NOMO-1 treated with dmso at 0.1 percent for 144 hours (cell line): ENCODE measurements around the gene TMEM229B.

ENCODE experiments used
- DNase-seq: peaks from one replicate; lab custom pipeline; 2025; ENCODE audit not compliant: unreplicated experiment; lab: John Stamatoyannopoulos, UW

The TMEM229B gene

GRCh38 chr14:67487937-67488893 lies at the start of gene TMEM229B:
Gene TMEM229B (minus strand): TSS chr14:67488721. CDS start chr14:67473923, 14,798 bp downstream.
- peak; percentile 80 for DNase-seq

GRCh38 chr14:67537736-67538135 lies 49.2 kb upstream of the TMEM229B start:
- no peak for DNase-seq

- no peak for DNase-seq
These were observed 47.6 kb upstream of the TMEM229B start for GRCh38 chr14:67536087-67536486.

GRCh38 chr14:67533754-67534085 lies 45.2 kb upstream of the TMEM229B start:
- DNase-seq: no peak

- peak; percentile 23 for DNase-seq
These were observed 44.7 kb upstream of the TMEM229B start, which contains the start of gene PLEKHH1 for GRCh38 chr14:67532998-67533753. Gene PLEKHH1 (plus strand): TSS chr14:67533290. CDS start chr14:67541868, 8,578 bp downstream.

GRCh38 chr14:67532606-67532997 lies 44.1 kb upstream of the TMEM229B start:
- no peak for DNase-seq

GRCh38 chr14:67529947-67530935 lies 41.7 kb upstream of the TMEM229B start:
- DNase-seq: no peak

GRCh38 chr14:67528276-67528675 lies 39.8 kb upstream of the TMEM229B start:
- DNase-seq: no peak

GRCh38 chr14:67527756-67528155 lies 39.2 kb upstream of the TMEM229B start:
- no peak for DNase-seq

GRCh38 chr14:67526676-67527459 lies 38.3 kb upstream of the TMEM229B start:
- DNase-seq: no peak

GRCh38 chr14:67526181-67526580 lies 37.7 kb upstream of the TMEM229B start:
- no peak for DNase-seq

GRCh38 chr14:67525389-67525788 lies 36.9 kb upstream of the TMEM229B start:
- no peak for DNase-seq

GRCh38 chr14:67524634-67524963 lies 36.1 kb upstream of the TMEM229B start:
- DNase-seq: no peak

GRCh38 chr14:67523764-67524633 lies 35.5 kb upstream of the TMEM229B start:
- DNase-seq: no peak

GRCh38 chr14:67522270-67522669 lies 33.7 kb upstream of the TMEM229B start:
- DNase-seq: no peak

GRCh38 chr14:67520482-67520881 lies 32.0 kb upstream of the TMEM229B start:
- no peak for DNase-seq

- DNase-seq: no peak
These were observed 30.9 kb upstream of the TMEM229B start for GRCh38 chr14:67519406-67519805.

GRCh38 chr14:67517083-67517482 lies 28.6 kb upstream of the TMEM229B start:
- DNase-seq: no peak

GRCh38 chr14:67516676-67517075 lies 28.2 kb upstream of the TMEM229B start:
- DNase-seq: no peak
